Measurements from ENCODE around the gene WNT3A. TPM values are rescaled to one million over a fixed set of nuclear protein-coding genes. Genes with fewer than 3 reads are reported as not detected.

The WNT3A gene
- total RNA-seq, 4 donors from 2014 or later: not detected

- H3K27me3 ChIP-seq: no peaks in the 10 kb centered on the region
- H3K27ac ChIP-seq: no peak overlapping the region
- DNase-seq: peak; percentile 16
- intact Hi-C loops (cut with DNase I; ENCODE audit: low total_unique reads) (no loop called here), in situ Hi-C loops (cut with MboI; ENCODE audit: low pct_ligation_motif_present in 1 of 4, low pct_unique_long_range_greater_than_20kb in 1 of 4, low sequenced_read_pairs in 3 of 4) (no loop called here)
- TF ChIP-seq POLR2AphosphoS5 (IDR thresholded peaks at IDR 0.05): no peak
- TF ChIP-seq POLR2A (IDR thresholded peaks at IDR 0.05): no peak
- TF ChIP-seq EP300 (IDR thresholded peaks at IDR 0.05; ENCODE audit: low read depth): no peak
- no peak for TF ChIP-seq CTCF (IDR thresholded peaks at IDR 0.05)
- 18% methylated on average over 2 of the region's 2 CpGs; no CpG with 5 or more reads in 1 of the 2 donors for WGBS, 2 donors (ENCODE audit: low coverage in 1 of 2)
- H3K4me3 ChIP-seq: no peak overlapping the region
- peaks cover 0 to 6% of the 10 kb centered on the region in 2 donors for H3K9me3 ChIP-seq
- no peaks in the 10 kb centered on the region for H3K36me3 ChIP-seq
- H3K4me1 ChIP-seq: peaks cover 52 to 68% (median 61%) of the 10 kb centered on the region in 4 donors
Measured at GRCh38 chr1:228090613-228091081, 83.8 kb downstream of the WNT3A start.

- TF ChIP-seq POLR2A (IDR thresholded peaks at IDR 0.05): no peak
- no peak for TF ChIP-seq POLR2AphosphoS5 (IDR thresholded peaks at IDR 0.05)
- TF ChIP-seq CTCF (IDR thresholded peaks at IDR 0.05): no peak
- TF ChIP-seq EP300 (IDR thresholded peaks at IDR 0.05; ENCODE audit: low read depth): no peak
- no peak for DNase-seq
- H3K27me3 ChIP-seq: no peaks in the 10 kb centered on the region
- H3K4me1 ChIP-seq: peaks cover 48 to 63% (median 58%) of the 10 kb centered on the region in 4 donors
- no peak overlapping the region for H3K4me3 ChIP-seq
- intact Hi-C loops (cut with DNase I; ENCODE audit: low total_unique reads): no loop called here
- H3K36me3 ChIP-seq: no peaks in the 10 kb centered on the region
- peaks cover 0 to 6% of the 10 kb centered on the region in 2 donors for H3K9me3 ChIP-seq
- H3K27ac ChIP-seq: no peak overlapping the region
- in situ Hi-C loops (cut with MboI; ENCODE audit: low pct_ligation_motif_present in 1 of 4, low pct_unique_long_range_greater_than_20kb in 1 of 4, low sequenced_read_pairs in 3 of 4): no loop called here
- WGBS, 2 donors (ENCODE audit: low coverage in 1 of 2): 25 to 70% methylated on average over 1 to 4 of the region's 4 CpGs
Measured at GRCh38 chr1:228091084-228091483, 84.3 kb downstream of the WNT3A start.

GRCh38 chr1:228092342-228093049, 85.7 kb downstream of the WNT3A start:
- no peak for DNase-seq
- peaks cover 0 to 6% of the 10 kb centered on the region in 2 donors for H3K9me3 ChIP-seq
- peaks cover 0 to 3% (median 0%) of the 10 kb centered on the region in 4 donors for H3K36me3 ChIP-seq
- H3K4me1 ChIP-seq: peaks cover 34 to 53% (median 46%) of the 10 kb centered on the region in 4 donors
- intact Hi-C loops (cut with DNase I; ENCODE audit: low total_unique reads) (no loop called here), in situ Hi-C loops (cut with MboI; ENCODE audit: low pct_ligation_motif_present in 1 of 4, low pct_unique_long_range_greater_than_20kb in 1 of 4, low sequenced_read_pairs in 3 of 4) (no loop called here)
- TF ChIP-seq EP300 (IDR thresholded peaks at IDR 0.05; ENCODE audit: low read depth): no peak
- TF ChIP-seq CTCF (IDR thresholded peaks at IDR 0.05): no peak
- TF ChIP-seq POLR2A (IDR thresholded peaks at IDR 0.05): no peak
- no peak for TF ChIP-seq POLR2AphosphoS5 (IDR thresholded peaks at IDR 0.05)
- no peak overlapping the region for H3K4me3 ChIP-seq
- H3K27ac ChIP-seq: no peak overlapping the region
- no peaks in the 10 kb centered on the region for H3K27me3 ChIP-seq
- WGBS, 2 donors (ENCODE audit: low coverage in 1 of 2): 90% methylated on average over 11 of the region's 11 CpGs; no CpG with 5 or more reads in 1 of the 2 donors

GRCh38 chr1:228093050-228093906, 86.5 kb downstream of the WNT3A start:
- 93% methylated on average over 20 of the region's 20 CpGs; no CpG with 5 or more reads in 1 of the 2 donors for WGBS, 2 donors (ENCODE audit: low coverage in 1 of 2)
- H3K4me3 ChIP-seq: no peak overlapping the region
- in situ Hi-C loops (cut with MboI; ENCODE audit: low pct_ligation_motif_present in 1 of 4, low pct_unique_long_range_greater_than_20kb in 1 of 4, low sequenced_read_pairs in 3 of 4): no loop called here
- TF ChIP-seq CTCF (IDR thresholded peaks at IDR 0.05) (no peak), POLR2AphosphoS5 (IDR thresholded peaks at IDR 0.05) (no peak), POLR2A (IDR thresholded peaks at IDR 0.05) (no peak), EP300 (IDR thresholded peaks at IDR 0.05; ENCODE audit: low read depth) (no peak)
- H3K4me1 ChIP-seq: peaks cover 26 to 45% (median 39%) of the 10 kb centered on the region in 4 donors
- intact Hi-C loops (cut with DNase I; ENCODE audit: low total_unique reads): no loop called here
- H3K27me3 ChIP-seq: no peaks in the 10 kb centered on the region
- DNase-seq: no peak
- peaks cover 0 to 6% of the 10 kb centered on the region in 2 donors for H3K9me3 ChIP-seq
- peaks cover 0 to 10% (median under 1%) of the 10 kb centered on the region in 4 donors for H3K36me3 ChIP-seq
- no peak overlapping the region for H3K27ac ChIP-seq

All from transverse colon (tissue), 4 donors.